ENCODE results near the gene PCBP3.

- TF ChIP-seq CTCF (IDR thresholded peaks at IDR 0.05) (no peak), TCF7L2 (IDR thresholded peaks at IDR 0.05; ENCODE audit: low read depth, low read length) (no peak), REST (IDR thresholded peaks at IDR 0.05; ENCODE audit: insufficient read depth in 1 of 2, low read depth in 2 of 2, low read length in 1 of 2) (no peak)
Measured at GRCh38 chr21:45769896-45770295, 126.4 kb downstream of the PCBP3 start.

Measured in Panc1 (cell line).